HepG2 (cell line): ENCODE data around the gene SMURF2. TPM values are rescaled to one million over a fixed set of nuclear protein-coding genes. Genes with fewer than 3 reads are reported as not detected.

Experiments
- ATAC-seq: fragments of 200-7000 bp; cut with Tn5 transposase; 3 replicates; pipeline ENCODE4 v1.9.1; 2020; ENCODE audit warnings: mild to moderate bottlenecking, moderate library complexity
- BruUV-seq: library from RNA; stranded (reverse); fragments of 400-500 nt; replicated peaks from 2 replicates; lab custom pipeline; 2021; lab: Mats Ljungman, UMichigan
- CTCF ChIA-PET: fragments of 300-600 bp; formaldehyde crosslinking; extraction: SDS; loops from one replicate; lab custom pipeline; 2021; ENCODE audit warnings: low total read pairs, inconsistent platforms, low intra/inter-chr PET ratio; lab: Yijun Ruan, JAX
- POLR2A ChIA-PET: fragments of 350-600 bp; sonication (Branson Sonifier 250); formaldehyde crosslinking; loops from one replicate; lab custom pipeline; 2020; ENCODE audit warnings: antibody characterized with exemption, inconsistent platforms; lab: Yijun Ruan, JAX
- DNase-seq: peaks from one replicate; pipeline ENCODE4 v3.0.0-alpha.2; 2015; ENCODE audit warnings: low spot score
- FAIRE-seq: peaks from 3 replicates; lab custom pipeline; 2011; peaks lifted over from hg19 to GRCh38; lab: Jason Lieb, UNC
- H2AFZ ChIP-seq: one replicate; pipeline ENCODE4 v1.6.1; 2011; ENCODE audit warnings: low read length, inconsistent platforms
- H3K27ac ChIP-seq: fragments of 300-600 bp; 3 replicates; pipeline ENCODE4 v1.8.0; 2011; ENCODE audit warnings: mixed run types, mild to moderate bottlenecking, mixed read lengths, low read length, inconsistent platforms; ENCODE audit not compliant: insufficient read depth; ENCODE audit errors: extremely low read length
- H3K27me3 ChIP-seq, 2 experiments: fragments of 200-600 bp in 1 of 2; 2 replicates in 1 of 2; 3 replicates in 1 of 2; pipeline versions ENCODE4 v1.6.0 to v1.8.0; 2011; ENCODE audit warnings: low read length in 2 of 2, mild to moderate bottlenecking in 2 of 2, moderate library complexity in 2 of 2, inconsistent platforms in 1 of 2; ENCODE audit not compliant: insufficient read depth in 2 of 2, control insufficient read depth in 1 of 2
- H3K36me3 ChIP-seq, 2 experiments: fragments of 200-600 bp in 1 of 2; replicated peaks in 1 of 2; 2 replicates in 1 of 2; 3 replicates in 1 of 2; pipeline versions ENCODE4 v1.5.1 to v1.8.0; 2011; ENCODE audit warnings: low read length in 2 of 2, inconsistent platforms in 1 of 2; ENCODE audit not compliant: insufficient read depth in 2 of 2, control insufficient read depth in 1 of 2
- H3K4me1 ChIP-seq: 2 replicates; pipeline ENCODE4 v1.5.1; 2012; ENCODE audit warnings: low read length, inconsistent platforms; ENCODE audit not compliant: insufficient read depth
- H3K4me2 ChIP-seq: 2 replicates; pipeline ENCODE4 v1.6.0; 2011; ENCODE audit warnings: low read depth, low read length, inconsistent platforms
- H3K4me3 ChIP-seq, 3 experiments: fragments of 200-600 bp in 1 of 3; sonication (generic), shearing (Covaris generic) in 1 of 3; replicated peaks in 1 of 3; 2 replicates each; pipeline ENCODE4 v1.5.1; 2011 to 2016; ENCODE audit warnings: low read length in 3 of 3, inconsistent platforms in 2 of 3, low read depth in 2 of 3, mild to moderate bottlenecking in 2 of 3, control low read depth in 1 of 3, mixed read lengths in 1 of 3; ENCODE audit not compliant: insufficient read depth in 1 of 3
- H3K79me2 ChIP-seq: one replicate; pipeline ENCODE4 v1.6.1; 2011; ENCODE audit warnings: low read length, inconsistent platforms; ENCODE audit not compliant: insufficient read depth
- H3K9ac ChIP-seq: 2 replicates; pipeline ENCODE4 v1.6.0; 2011; ENCODE audit warnings: mild to moderate bottlenecking, low read depth, low read length, inconsistent platforms; ENCODE audit not compliant: insufficient read depth
- H3K9me3 ChIP-seq: 2 replicates; pipeline ENCODE4 v1.5.1; 2012; ENCODE audit warnings: mild to moderate bottlenecking, low read length
- H4K20me1 ChIP-seq: 2 replicates; pipeline ENCODE4 v1.6.0; 2011; ENCODE audit warnings: inconsistent platforms, mild to moderate bottlenecking, low read length, moderate library complexity; ENCODE audit not compliant: insufficient read depth
- CREB1 ChIP-seq, 2 experiments: fragments of 450-650 bp in 1 of 2; IDR thresholded peaks; 2 replicates each; pipeline ENCODE4 v1.6.1; 2016 to 2017; ENCODE audit warnings: control low read depth in 1 of 2, mild to moderate bottlenecking in 1 of 2, missing compliant biosample characterization in 1 of 2, missing genetic modification characterization in 1 of 2
- LRRFIP1 ChIP-seq: sonication (generic); formaldehyde crosslinking; conservative IDR thresholded peaks from 2 replicates; pipeline ENCODE4 v1.4.0; 2020; ENCODE audit warnings: missing genetic modification reagents
- SIX1 ChIP-seq: sonication (generic); formaldehyde crosslinking; IDR thresholded peaks from 2 replicates; pipeline ENCODE4 v1.4.0; 2020; ENCODE audit warnings: missing genetic modification reagents, borderline replicate concordance
- ZBTB25 ChIP-seq: IDR thresholded peaks from 2 replicates; pipeline ENCODE4 v1.6.1; 2018; ENCODE audit warnings: missing genetic modification reagents
- ZBTB3 ChIP-seq: sonication (generic); formaldehyde crosslinking; IDR thresholded peaks from 2 replicates; pipeline ENCODE4 v1.4.0; 2020; ENCODE audit warnings: low read depth, mild to moderate bottlenecking, moderate library complexity, missing genetic modification reagents, borderline replicate concordance
- ZBTB4 ChIP-seq: sonication (generic); formaldehyde crosslinking; IDR thresholded peaks from 2 replicates; pipeline ENCODE4 v1.4.0; 2020; ENCODE audit warnings: missing genetic modification reagents, mild to moderate bottlenecking, borderline replicate concordance
- ZNF142 ChIP-seq: sonication (generic); formaldehyde crosslinking; IDR thresholded peaks from 2 replicates; pipeline ENCODE4 v1.4.0; 2020; ENCODE audit warnings: missing genetic modification reagents
- ZNF292 ChIP-seq: sonication (generic); formaldehyde crosslinking; IDR thresholded peaks from 2 replicates; pipeline ENCODE4 v1.8.1; 2022; ENCODE audit warnings: mild to moderate bottlenecking, low read depth, missing genetic modification reagents, borderline replicate concordance
- ZNF367 ChIP-seq: sonication (generic); formaldehyde crosslinking; IDR thresholded peaks from 2 replicates; pipeline ENCODE4 v1.4.0; 2020; ENCODE audit warnings: missing genetic modification reagents, borderline replicate concordance
- ZNF460 ChIP-seq: sonication (generic); formaldehyde crosslinking; IDR thresholded peaks from 2 replicates; pipeline ENCODE4 v1.5.1; 2020; ENCODE audit warnings: missing genetic modification reagents, mild to moderate bottlenecking, borderline replicate concordance
- ZNF792 ChIP-seq: IDR thresholded peaks from 2 replicates; pipeline ENCODE4 v1.6.1; 2016
- WGBS: methylation state at CpG from one replicate; pipeline ENCODE4 v1.1.6; 2017; ENCODE audit warnings: low lambda C conversion rate; 5-methylcytosine and 5-hydroxymethylcytosine counted together
- in situ Hi-C: cut with HindIII; loops from 2 replicates; pipeline ENCODE4 v1.10.0; 2017; ENCODE audit warnings: low pct_unique_long_range_greater_than_20kb; ENCODE audit not compliant: extremely low pct_ligation_motif_present
- intact Hi-C: fragments of 100-400 bp; cut with micrococcal nuclease; formaldehyde crosslinking; loops from one replicate; pipeline ENCODE4 v1.10.0; 2022; ENCODE audit not compliant: unreplicated experiment
- polyA plus RNA-seq, 8 experiments: library from polyadenylated mRNA; depleted of rRNA in 3 of 8; stranded (reverse) in 7 of 8; unstranded in 1 of 8; fragments of >200 nt; fragmentation: Illumina TruSeq in 4 of 8; extraction: Trizol in 4 of 8; gene quantifications; 2 replicates each; pipeline versions ENCODE4 v1.2.1 to v1.2.3, GENCODE V29; 2011 to 2016; ENCODE audit warnings: low read depth in 4 of 8, missing spikeins in 1 of 8, mixed read lengths in 1 of 8; ENCODE audit not compliant: insufficient read depth in 1 of 8
- total RNA-seq, 5 experiments: library from RNA; depleted of rRNA; stranded (reverse); fragments of >200 nt; fragmentation: Illumina TruSeq; extraction: Trizol; gene quantifications; 2 replicates each; pipeline ENCODE4 v1.2.3, GENCODE V29; 2016; ENCODE audit warnings: low read depth in 1 of 5

SMURF2 gene
- total and polyA plus RNA-seq, 2 of the 13 experiments (the other 11 are each of a cell fraction or from before 2014, with no cell fraction given): 14.9 to 24.3 TPM

- H3K27ac ChIP-seq: no peak overlapping the region
- H3K79me2 ChIP-seq: no peaks in the 10 kb centered on the region
- FAIRE-seq: no peak
- intact Hi-C loops (no loop called here), in situ Hi-C loops (no loop called here)
- WGBS: 100% methylated on average over 1 of the region's 1 CpG
- DNase-seq: no peak
- H3K9me3 ChIP-seq: no peaks in the 10 kb centered on the region
- H3K9ac ChIP-seq: no peak overlapping the region
- ATAC-seq: no peak
- no peak overlapping the region for H2AFZ ChIP-seq
- H3K4me2 ChIP-seq: no peak overlapping the region
- no peaks in the 10 kb centered on the region for H3K4me1 ChIP-seq
- ChIA-PET CTCF (no interaction called here), POLR2A (interaction anchor here (0.8 kb wide), 1 partner anchor 165 kb away, joined by 3 read pairs; no protein-coding TSS in a partner anchor)
- H3K36me3 ChIP-seq: peaks cover 11 to 18% of the 10 kb centered on the region in 2 experiments; a peak in 4 of 5 replicates
- H3K4me3 ChIP-seq: no peak overlapping the region
- no peaks in the 10 kb centered on the region for H3K27me3 ChIP-seq
- H4K20me1 ChIP-seq: no peaks in the 10 kb centered on the region
- BruUV-seq: no TSS peak
- TF ChIP-seq ZNF142 (CRISPR knock-in tag) (no peak), ZNF792 (no peak), LRRFIP1 (no peak), ZBTB3 (CRISPR knock-in tag) (no peak), ZBTB25 (CRISPR knock-in tag) (no peak), ZNF292 (no peak), SIX1 (CRISPR knock-in tag) (no peak), CREB1 (IDR thresholded peaks at IDR 0.05) (no peak), CREB1 (CRISPR knock-in tag; IDR thresholded peaks at IDR 0.05) (no peak), ZNF460 (CRISPR knock-in tag) (no peak), ZNF367 (no peak), ZBTB4 (CRISPR knock-in tag) (no peak)
These were observed 87.5 kb downstream of the SMURF2 start for GRCh38 chr17:64574646-64575045.
